Pancreas (tissue), 10 donors: ENCODE results near the gene F2RL3. TPM values are rescaled to one million over a fixed set of nuclear protein-coding genes. Genes with fewer than 3 reads are reported as not detected.

Source experiments
- ATAC-seq, 4 donors: fragments of 200-7000 bp; cut with Tn5 transposase; one replicate each; pipeline versions ENCODE4 v1.8.0 to v1.9.1; 2020; ENCODE audit warnings: mild to moderate bottlenecking in 4 of 4, moderate library complexity in 4 of 4
- DNase-seq, 6 donors: peaks; one replicate each; pipeline ENCODE4 v3.0.0-alpha.2; 2020
- FAIRE-seq: peaks from 2 replicates; lab custom pipeline; 2012; peaks lifted over from hg19 to GRCh38; lab: Jason Lieb, UNC
- H3K27ac ChIP-seq, 4 donors: fragments of 200-600 bp; sonication (generic); 1 replicate in 3 of 4; 2 replicates in 1 of 4; pipeline versions ENCODE4 v1.5.0 to v1.8.0; 2020
- H3K27me3 ChIP-seq, 4 donors: fragments of 200-600 bp; one replicate each; pipeline ENCODE4 v1.8.0; 2021
- H3K36me3 ChIP-seq, 3 donors: fragments of 200-600 bp; sonication (generic) in 1 of 3; one replicate each; pipeline versions ENCODE4 v1.5.0 to v1.8.0; 2020 to 2021
- H3K4me1 ChIP-seq, 3 donors: fragments of 200-600 bp; one replicate each; pipeline ENCODE4 v1.8.0; 2021
- H3K4me3 ChIP-seq, 4 donors: fragments of 200-600 bp; sonication (generic) in 2 of 4; one replicate each; pipeline versions ENCODE4 v1.5.0 to v1.8.0; 2020 to 2021
- H3K9me3 ChIP-seq, 4 donors: fragments of 200-600 bp; one replicate each; pipeline ENCODE4 v1.8.0; 2021
- CTCF ChIP-seq, 4 donors: fragments of 200-600 bp; sonication (generic) in 3 of 4; IDR thresholded peaks; one replicate each; pipeline versions ENCODE4 v1.5.0 to v1.8.0; 2021; ENCODE audit warnings: antibody characterized with exemption in 4 of 4
- WGBS, 2 donors: extraction: QIAGEN DNeasy Blood & Tissue Kit; methylation state at CpG; one replicate each; pipeline ENCODE4 v1.1.7; 2013; 5-methylcytosine and 5-hydroxymethylcytosine counted together
- intact Hi-C, 3 donors: fragments of 100-400 bp; cut with DNase I; formaldehyde crosslinking; loops; one replicate each; pipeline versions ENCODE4 v1.11.1 to v1.14.2; 2022
- polyA plus RNA-seq, 2 donors: library from polyadenylated mRNA; stranded (reverse); fragments of 200-250 nt; gene quantifications; one replicate each; pipeline ENCODE4 v1.2.3, GENCODE V29; 2013
- total RNA-seq, 6 donors: library from RNA; stranded (reverse); fragmentation: NEBNext Ultra II Directional in 4 of 6; extraction: Animal tissue kit (Norgen Biotek cat#: 25700) in 4 of 6; gene quantifications; one replicate each; pipeline versions ENCODE4 v1.2.1 to v1.2.4, GENCODE V29; 2021 to 2023
- donor health status: healthy with polysubstance abuse.
- donor health status: DM: no; HTN: no; CAD: no; lungs with moderate emphysema.
- donor health status: DM: no; HTN: no; CAD: no.
- donor health status: control.
- donor health status: control.
- donor health status: Bipolar disorder and iron deficiency.
- donor health status: DM: yes; HTN: yes; CAD: no.
- donor health status: DM: no; HTN: no; CAD: no.
- donor health status: DM: no; HTN: no; CAD: no.
- donor health status: DM: yes; HTN: yes; CAD: no.

F2RL3 gene
- total and polyA plus RNA-seq, 8 donors: 0.24 to 9.0 (median 1.8) TPM

GRCh38 chr19:16896146-16897028, 7.6 kb downstream of the F2RL3 start:
- Histone ChIP-seq H3K27me3 (no peaks in the 10 kb centered on the region), H3K36me3 (no peaks in the 10 kb centered on the region), H3K4me3 (peak overlapping the region; percentile 20 to 56 (median 34)), H3K27ac (no peak overlapping the region), H3K4me1 (no peaks in the 10 kb centered on the region), H3K9me3 (no peaks in the 10 kb centered on the region)
- DNase-seq (peak in 5 of 6 donors; percentile 43 to 75 (median 62)), ATAC-seq (no peak), FAIRE-seq (no peak)
- TF ChIP-seq CTCF (IDR thresholded peaks at IDR 0.05): no peak
- WGBS, 2 donors: 1 to 3% methylated on average over 47 to 66 of the region's 66 CpGs
- intact Hi-C loops: no loop called here

- Histone ChIP-seq H3K4me1 (no peaks in the 10 kb centered on the region), H3K36me3 (no peaks in the 10 kb centered on the region), H3K9me3 (no peaks in the 10 kb centered on the region), H3K27ac (peak overlapping the region in 2 of 4 donors; percentile 33 to 48), H3K4me3 (peak overlapping the region; percentile 29 to 59 (median 42)), H3K27me3 (no peaks in the 10 kb centered on the region)
- ATAC-seq: peak; percentile 88 to 95 (median 91)
- intact Hi-C loops: no loop called here
- WGBS, 2 donors: 1 to 2% methylated on average over 50 to 68 of the region's 68 CpGs
- peak; percentile 91 to 98 (median 94) for DNase-seq
- FAIRE-seq: no peak
- no peak for TF ChIP-seq CTCF (IDR thresholded peaks at IDR 0.05)
These were observed 8.4 kb downstream of the F2RL3 start for GRCh38 chr19:16897029-16897855.

- no peaks in the 10 kb centered on the region for H3K9me3 ChIP-seq
- FAIRE-seq (no peak), DNase-seq (no peak), ATAC-seq (peak in 3 of 4 donors; percentile 6 to 24 (median 18))
- no peaks in the 10 kb centered on the region for H3K27me3 ChIP-seq
- peak overlapping the region; percentile 29 to 59 (median 42) for H3K4me3 ChIP-seq
- H3K4me1 ChIP-seq: no peaks in the 10 kb centered on the region
- H3K27ac ChIP-seq: peak overlapping the region in 2 of 4 donors; percentile 33 to 48
- TF ChIP-seq CTCF (IDR thresholded peaks at IDR 0.05): no peak
- WGBS, 2 donors: 11 to 12% methylated on average over 28 to 30 of the region's 30 CpGs
- no peaks in the 10 kb centered on the region for H3K36me3 ChIP-seq
- intact Hi-C loops: no loop called here
These were observed 9.0 kb downstream of the F2RL3 start for GRCh38 chr19:16897856-16898161.

GRCh38 chr19:16898361-16899015, 9.7 kb downstream of the F2RL3 start:
- WGBS, 2 donors: 88 to 91% methylated on average over 12 of the region's 12 CpGs
- ATAC-seq (no peak), FAIRE-seq (no peak), DNase-seq (no peak)
- H3K4me3 ChIP-seq: no peak overlapping the region
- H3K4me1 ChIP-seq: no peaks in the 10 kb centered on the region
- no peaks in the 10 kb centered on the region for H3K36me3 ChIP-seq
- no peak overlapping the region for H3K27ac ChIP-seq
- TF ChIP-seq CTCF (IDR thresholded peaks at IDR 0.05): no peak
- H3K9me3 ChIP-seq: no peaks in the 10 kb centered on the region
- intact Hi-C loops: no loop called here
- H3K27me3 ChIP-seq: no peaks in the 10 kb centered on the region
